ENCODE results near the gene AGO1. TPM values are rescaled to one million over a fixed set of nuclear protein-coding genes. Genes with fewer than 3 reads are reported as not detected.

AGO1 gene
- total and polyA plus RNA-seq, 10 of the 15 experiments (the other 5 are each of a cell fraction or from before 2014, with no cell fraction given) = 1.8 to 24.0 (median 8.1) TPM

DNA sequence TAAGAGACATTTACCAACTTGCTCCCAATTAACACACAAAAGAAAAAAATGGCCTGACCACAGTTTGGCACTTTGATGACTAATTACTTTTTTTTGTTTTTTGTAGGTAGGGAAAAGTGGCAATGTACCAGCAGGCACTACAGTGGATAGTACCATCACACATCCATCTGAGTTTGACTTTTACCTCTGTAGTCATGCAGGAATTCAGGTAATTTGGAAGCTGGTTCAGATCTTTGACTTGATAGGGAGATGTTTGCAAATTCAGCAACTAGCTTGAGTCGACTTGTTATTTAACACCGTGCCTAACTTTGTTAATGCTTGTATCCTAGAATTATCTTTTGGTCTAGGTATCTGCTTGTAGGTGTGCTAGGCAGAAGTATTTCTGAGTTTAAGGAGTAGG, 33.0 kb upstream of the AGO1 start:
- DNase-seq (ENCODE audit: low read depth, low spot score) = no peak
- no peaks in the 10 kb centered on the region for H4K20me1 ChIP-seq (ENCODE audit: control insufficient read depth, insufficient read depth)
- intact Hi-C loops (cut with micrococcal nuclease; ENCODE audit: unreplicated experiment) (no loop called here), in situ Hi-C loops (cut with MboI) (no loop called here)
- no peaks in the 10 kb centered on the region for H3K4me1 ChIP-seq (ENCODE audit: control insufficient read depth, insufficient read depth, low read length)
- H3K9me3 ChIP-seq (replicated peaks; ENCODE audit: control insufficient read depth, insufficient read depth, low read length) = no peaks in the 10 kb centered on the region
- ChIA-PET SMC1A (ENCODE audit: uncharacterized antibody, unreplicated experiment) (no interaction called here), CTCF (no interaction called here), POLR2A (no interaction called here), RAD21 (ENCODE audit: unreplicated experiment) (no interaction called here)
- H3K36me3 ChIP-seq (ENCODE audit: control insufficient read depth in 2 of 2, insufficient read depth in 2 of 2, low read length in 1 of 2) = no peaks in the 10 kb centered on the region
- BruUV-seq (replicated peaks) = no TSS peak
- no peaks in the 10 kb centered on the region for H3K27me3 ChIP-seq (replicated peaks in 1 of 2; ENCODE audit: control insufficient read depth in 2 of 2, insufficient read depth in 2 of 2, low read length in 1 of 2)
- no peak overlapping the region for H2AFZ ChIP-seq (ENCODE audit: control insufficient read depth, low read depth, low read length)
- peak; percentile 66 for FAIRE-seq
- H3K79me2 ChIP-seq (ENCODE audit: control insufficient read depth, insufficient read depth, low read length) = no peaks in the 10 kb centered on the region
- no peak for ATAC-seq
- WGBS (ENCODE audit: insufficient coverage, insufficient replicate concordance, low lambda C conversion rate, missing lambda C conversion rate) = 98% methylated on average over 2 of the region's 2 CpGs
- no peak overlapping the region for H3K4me2 ChIP-seq (ENCODE audit: control insufficient read depth, insufficient read depth)
- H3K4me3 ChIP-seq = no peak overlapping the region
- H3K27ac ChIP-seq (ENCODE audit: control insufficient read depth, insufficient read depth) = no peak overlapping the region
- TF ChIP-seq, protein P1, sequence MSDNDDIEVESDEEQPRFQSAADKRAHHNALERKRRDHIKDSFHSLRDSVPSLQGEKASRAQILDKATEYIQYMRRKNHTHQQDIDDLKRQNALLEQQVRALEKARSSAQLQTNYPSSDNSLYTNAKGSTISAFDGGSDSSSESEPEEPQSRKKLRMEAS (IDR thresholded peaks at IDR 0.05; ENCODE audit: low read depth, low read length) = no peak
- no peak for TF ChIP-seq NR2C2 (IDR thresholded peaks at IDR 0.05; ENCODE audit: borderline replicate concordance, control insufficient read depth, insufficient read length, low read depth)
- TF ChIP-seq, protein P2, sequence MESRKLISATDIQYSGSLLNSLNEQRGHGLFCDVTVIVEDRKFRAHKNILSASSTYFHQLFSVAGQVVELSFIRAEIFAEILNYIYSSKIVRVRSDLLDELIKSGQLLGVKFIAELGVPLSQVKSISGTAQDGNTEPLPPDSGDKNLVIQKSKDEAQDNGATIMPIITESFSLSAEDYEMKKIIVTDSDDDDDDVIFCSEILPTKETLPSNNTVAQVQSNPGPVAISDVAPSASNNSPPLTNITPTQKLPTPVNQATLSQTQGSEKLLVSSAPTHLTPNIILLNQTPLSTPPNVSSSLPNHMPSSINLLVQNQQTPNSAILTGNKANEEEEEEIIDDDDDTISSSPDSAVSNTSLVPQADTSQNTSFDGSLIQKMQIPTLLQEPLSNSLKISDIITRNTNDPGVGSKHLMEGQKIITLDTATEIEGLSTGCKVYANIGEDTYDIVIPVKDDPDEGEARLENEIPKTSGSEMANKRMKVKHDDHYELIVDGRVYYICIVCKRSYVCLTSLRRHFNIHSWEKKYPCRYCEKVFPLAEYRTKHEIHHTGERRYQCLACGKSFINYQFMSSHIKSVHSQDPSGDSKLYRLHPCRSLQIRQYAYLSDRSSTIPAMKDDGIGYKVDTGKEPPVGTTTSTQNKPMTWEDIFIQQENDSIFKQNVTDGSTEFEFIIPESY (IDR thresholded peaks at IDR 0.05) = no peak
- TF ChIP-seq, protein P3, sequence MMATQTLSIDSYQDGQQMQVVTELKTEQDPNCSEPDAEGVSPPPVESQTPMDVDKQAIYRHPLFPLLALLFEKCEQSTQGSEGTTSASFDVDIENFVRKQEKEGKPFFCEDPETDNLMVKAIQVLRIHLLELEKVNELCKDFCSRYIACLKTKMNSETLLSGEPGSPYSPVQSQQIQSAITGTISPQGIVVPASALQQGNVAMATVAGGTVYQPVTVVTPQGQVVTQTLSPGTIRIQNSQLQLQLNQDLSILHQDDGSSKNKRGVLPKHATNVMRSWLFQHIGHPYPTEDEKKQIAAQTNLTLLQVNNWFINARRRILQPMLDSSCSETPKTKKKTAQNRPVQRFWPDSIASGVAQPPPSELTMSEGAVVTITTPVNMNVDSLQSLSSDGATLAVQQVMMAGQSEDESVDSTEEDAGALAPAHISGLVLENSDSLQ (IDR thresholded peaks at IDR 0.05) = no peak
- TF ChIP-seq PML (IDR thresholded peaks at IDR 0.05; ENCODE audit: low read length) = no peak
- TF ChIP-seq CHD1 (IDR thresholded peaks at IDR 0.05; ENCODE audit: low read depth, low read length) = no peak
- H3K9ac ChIP-seq (ENCODE audit: control insufficient read depth, insufficient read depth, low read length) = no peak overlapping the region
